MM.1S (cell line): ENCODE measurements around the gene ANKMY1.

Experiments
- DNase-seq: peaks from one replicate; pipeline ENCODE4 v3.0.0-alpha.2; 2015
- H2AFZ ChIP-seq: fragments of 300-600 bp; sonication (generic); 2 replicates; pipeline ENCODE4 v1.6.0; 2016; ENCODE audit warnings: antibody characterized with exemption, low read length
- H3F3A ChIP-seq: fragments of 300-600 bp; sonication (generic); 2 replicates; pipeline ENCODE4 v1.6.1; 2016; ENCODE audit warnings: mild to moderate bottlenecking, antibody characterized with exemption, low read length, moderate library complexity, mixed read lengths; ENCODE audit not compliant: insufficient read depth
- H3K27ac ChIP-seq: fragments of 300-600 bp; sonication (generic); 2 replicates; pipeline ENCODE4 v1.5.1; 2016; ENCODE audit warnings: mild to moderate bottlenecking, low read length
- H3K27me3 ChIP-seq: fragments of 300-600 bp; sonication (generic); replicated peaks from 2 replicates; pipeline ENCODE4 v1.6.0; 2016; ENCODE audit warnings: low read length; ENCODE audit not compliant: insufficient read depth
- H3K36me3 ChIP-seq: fragments of 300-600 bp; sonication (generic); replicated peaks from 2 replicates; pipeline ENCODE4 v1.6.1; 2016; ENCODE audit warnings: mild to moderate bottlenecking, low read length, mixed read lengths; ENCODE audit not compliant: insufficient read depth
- H3K4me1 ChIP-seq: fragments of 300-600 bp; sonication (generic); 2 replicates; pipeline ENCODE4 v1.6.1; 2016; ENCODE audit warnings: low read length, mixed read lengths
- H3K4me2 ChIP-seq: fragments of 300-600 bp; sonication (generic); 2 replicates; pipeline ENCODE4 v1.6.0; 2016; ENCODE audit warnings: low read depth, low read length
- H3K4me3 ChIP-seq: fragments of 300-600 bp; sonication (generic); 2 replicates; pipeline ENCODE4 v1.5.1; 2016; ENCODE audit warnings: low read length, mixed read lengths
- H3K79me2 ChIP-seq: fragments of 300-600 bp; sonication (generic); 2 replicates; pipeline ENCODE4 v1.6.1; 2016; ENCODE audit warnings: mixed run types, low read length, mixed read lengths
- H3K9ac ChIP-seq: fragments of 300-600 bp; sonication (generic); 2 replicates; pipeline ENCODE4 v1.6.1; 2016; ENCODE audit warnings: low read length, mixed read lengths
- H3K9me2 ChIP-seq: fragments of 300-600 bp; sonication (generic); replicated peaks from 2 replicates; pipeline ENCODE4 v1.6.1; 2016; ENCODE audit warnings: mild to moderate bottlenecking, low read length, mixed read lengths; ENCODE audit not compliant: insufficient read depth
- H3K9me3 ChIP-seq: fragments of 300-600 bp; sonication (generic); replicated peaks from 2 replicates; pipeline ENCODE4 v1.6.1; 2016; ENCODE audit warnings: mild to moderate bottlenecking, low read length, mixed read lengths; ENCODE audit not compliant: insufficient read depth
- H4K20me1 ChIP-seq: fragments of 300-600 bp; sonication (generic); 2 replicates; pipeline ENCODE4 v1.6.1; 2016; ENCODE audit warnings: mild to moderate bottlenecking, low read length, moderate library complexity, mixed read lengths; ENCODE audit not compliant: insufficient read depth
- EZH2 ChIP-seq: fragments of 300-600 bp; sonication (generic); optimal IDR thresholded peaks from 2 replicates; pipeline ENCODE3; 2017; ENCODE audit warnings: low read depth, mild to moderate bottlenecking, antibody characterized with exemption, low read length, mixed read lengths
- EZH2phosphoT487 ChIP-seq: fragments of 300-600 bp; sonication (generic); IDR thresholded peaks from 2 replicates; pipeline ENCODE4 v1.6.1; 2018; ENCODE audit warnings: antibody characterized with exemption, low read length
- TF ChIP-seq, protein P1 (sequence below): fragments of 300-600 bp; sonication (generic); IDR thresholded peaks from 2 replicates; pipeline ENCODE4 v1.5.1; 2016; ENCODE audit warnings: antibody characterized with exemption, low read length, mixed read lengths

ANKMY1 gene

GRCh38 chr2:240507778-240508251 lies 50.0 kb downstream of the ANKMY1 start:
- Histone ChIP-seq H3K4me2 (no peak overlapping the region), H3F3A (no peaks in the 10 kb centered on the region), H3K4me3 (no peak overlapping the region), H3K4me1 (no peaks in the 10 kb centered on the region), H3K36me3 (no peaks in the 10 kb centered on the region), H3K9me3 (no peaks in the 10 kb centered on the region), H3K27ac (no peak overlapping the region), H3K79me2 (no peaks in the 10 kb centered on the region), H3K9me2 (no peaks in the 10 kb centered on the region), H4K20me1 (no peaks in the 10 kb centered on the region), H2AFZ (no peak overlapping the region), H3K27me3 (no peaks in the 10 kb centered on the region), H3K9ac (no peak overlapping the region)
- TF ChIP-seq, protein P1, sequence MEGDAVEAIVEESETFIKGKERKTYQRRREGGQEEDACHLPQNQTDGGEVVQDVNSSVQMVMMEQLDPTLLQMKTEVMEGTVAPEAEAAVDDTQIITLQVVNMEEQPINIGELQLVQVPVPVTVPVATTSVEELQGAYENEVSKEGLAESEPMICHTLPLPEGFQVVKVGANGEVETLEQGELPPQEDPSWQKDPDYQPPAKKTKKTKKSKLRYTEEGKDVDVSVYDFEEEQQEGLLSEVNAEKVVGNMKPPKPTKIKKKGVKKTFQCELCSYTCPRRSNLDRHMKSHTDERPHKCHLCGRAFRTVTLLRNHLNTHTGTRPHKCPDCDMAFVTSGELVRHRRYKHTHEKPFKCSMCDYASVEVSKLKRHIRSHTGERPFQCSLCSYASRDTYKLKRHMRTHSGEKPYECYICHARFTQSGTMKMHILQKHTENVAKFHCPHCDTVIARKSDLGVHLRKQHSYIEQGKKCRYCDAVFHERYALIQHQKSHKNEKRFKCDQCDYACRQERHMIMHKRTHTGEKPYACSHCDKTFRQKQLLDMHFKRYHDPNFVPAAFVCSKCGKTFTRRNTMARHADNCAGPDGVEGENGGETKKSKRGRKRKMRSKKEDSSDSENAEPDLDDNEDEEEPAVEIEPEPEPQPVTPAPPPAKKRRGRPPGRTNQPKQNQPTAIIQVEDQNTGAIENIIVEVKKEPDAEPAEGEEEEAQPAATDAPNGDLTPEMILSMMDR: no peak
- no peak for TF ChIP-seq EZH2
- TF ChIP-seq EZH2phosphoT487: no peak
- no peak for DNase-seq

DNA sequence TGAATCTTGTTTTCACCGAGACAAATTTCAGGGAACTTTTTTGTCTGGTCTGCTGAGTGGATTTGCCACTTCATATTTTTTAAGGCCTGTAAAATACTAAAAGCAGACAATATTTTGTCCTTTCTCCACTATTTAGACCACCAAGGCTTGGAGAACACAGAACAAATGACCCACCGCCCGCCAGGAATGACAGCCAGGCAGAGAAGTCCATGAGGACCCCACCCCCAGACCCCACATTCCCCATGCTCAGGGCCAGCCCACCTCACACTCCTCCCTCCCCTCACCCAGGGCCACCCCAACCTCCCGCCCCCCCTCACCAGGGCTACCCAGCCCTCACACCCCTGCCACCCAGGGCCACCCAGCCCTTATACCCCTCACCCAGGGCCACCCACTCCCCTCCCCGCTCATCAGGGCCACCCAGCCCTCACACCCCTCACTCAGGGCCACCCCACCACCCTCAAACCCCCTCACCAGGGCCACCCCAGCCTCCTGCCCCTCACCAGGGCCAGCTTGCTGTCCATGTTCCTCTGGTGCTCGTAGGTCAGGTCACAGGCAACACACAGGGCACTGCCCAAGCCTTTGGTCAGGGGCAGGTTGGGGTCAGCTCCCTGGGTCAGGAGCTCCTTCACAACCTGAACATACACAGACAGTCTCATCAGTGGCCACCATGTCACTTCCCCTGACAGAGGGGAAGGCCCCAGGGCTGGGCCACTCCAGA lies 50.6 kb downstream of the ANKMY1 start:
- Histone ChIP-seq H3K27ac (no peak overlapping the region), H4K20me1 (no peaks in the 10 kb centered on the region), H3K27me3 (no peaks in the 10 kb centered on the region), H3K9me2 (no peaks in the 10 kb centered on the region), H3F3A (no peaks in the 10 kb centered on the region), H3K9me3 (no peaks in the 10 kb centered on the region), H3K36me3 (no peaks in the 10 kb centered on the region), H3K4me1 (no peaks in the 10 kb centered on the region), H3K9ac (no peak overlapping the region), H2AFZ (no peak overlapping the region), H3K4me3 (no peak overlapping the region), H3K4me2 (no peak overlapping the region), H3K79me2 (no peaks in the 10 kb centered on the region)
- no peak for DNase-seq
- TF ChIP-seq EZH2phosphoT487 (no peak), EZH2 (no peak)
- TF ChIP-seq, protein P1: no peak

GRCh38 chr2:240506406-240507059 lies 51.3 kb downstream of the ANKMY1 start:
- Histone ChIP-seq H3K9me3 (no peaks in the 10 kb centered on the region), H3K9ac (no peak overlapping the region), H4K20me1 (no peaks in the 10 kb centered on the region), H3K9me2 (no peaks in the 10 kb centered on the region), H3K79me2 (no peaks in the 10 kb centered on the region), H3F3A (no peaks in the 10 kb centered on the region), H2AFZ (no peak overlapping the region), H3K4me2 (no peak overlapping the region), H3K4me1 (no peaks in the 10 kb centered on the region), H3K27me3 (no peaks in the 10 kb centered on the region), H3K36me3 (no peaks in the 10 kb centered on the region), H3K27ac (no peak overlapping the region), H3K4me3 (no peak overlapping the region)
- DNase-seq: no peak
- TF ChIP-seq, protein P1: no peak
- TF ChIP-seq EZH2phosphoT487 (no peak), EZH2 (no peak)
